ENCODE data around the gene WNT11.
A peak's percentile ranks its signal among the peaks of the same experiment; 100 is the strongest.

WNT11 gene

GRCh38 chr11:76206327-76207081, at the start of gene WNT11:
WNT11 (minus strand) TSS chr11:76206502; CDS start chr11:76206407, 95 bp downstream.
- DNase-seq = peak; percentile 71

- no peak for DNase-seq
These were observed 47.1 kb upstream of the WNT11 start for GRCh38 chr11:76253416-76253815.

- no peak for DNase-seq
These were observed 46.3 kb upstream of the WNT11 start for GRCh38 chr11:76252631-76253070.

GRCh38 chr11:76251576-76251975, 45.3 kb upstream of the WNT11 start:
- DNase-seq = no peak

- no peak for DNase-seq
These were observed 44.9 kb upstream of the WNT11 start for GRCh38 chr11:76251226-76251575.

GRCh38 chr11:76250520-76251225, 44.4 kb upstream of the WNT11 start:
- DNase-seq = no peak

GRCh38 chr11:76249195-76249741, 43.0 kb upstream of the WNT11 start:
- DNase-seq = no peak

GRCh38 chr11:76248210-76248609, 41.9 kb upstream of the WNT11 start:
- DNase-seq = peak; percentile 12

GRCh38 chr11:76247091-76247490, 40.8 kb upstream of the WNT11 start:
- no peak for DNase-seq

GRCh38 chr11:76246271-76246933, 40.1 kb upstream of the WNT11 start:
- DNase-seq = no peak

GRCh38 chr11:76245720-76246119, 39.4 kb upstream of the WNT11 start:
- no peak for DNase-seq

GRCh38 chr11:76244316-76244851, 38.1 kb upstream of the WNT11 start:
- DNase-seq = no peak

GRCh38 chr11:76243957-76244285, 37.6 kb upstream of the WNT11 start:
- DNase-seq = no peak

- DNase-seq = no peak
These were observed 37.1 kb upstream of the WNT11 start for GRCh38 chr11:76243193-76243956.

GRCh38 chr11:76242004-76242779, 35.9 kb upstream of the WNT11 start:
- DNase-seq = no peak

GRCh38 chr11:76241243-76242000, 35.1 kb upstream of the WNT11 start:
- DNase-seq = no peak

GRCh38 chr11:76240666-76241065, 34.4 kb upstream of the WNT11 start:
- no peak for DNase-seq

GRCh38 chr11:76240161-76240540, 33.8 kb upstream of the WNT11 start:
- DNase-seq = no peak

- DNase-seq = no peak
These were observed 33.3 kb upstream of the WNT11 start for GRCh38 chr11:76239483-76240160.

- DNase-seq = no peak
These were observed 32.2 kb upstream of the WNT11 start for GRCh38 chr11:76238551-76238950.

- DNase-seq = peak; percentile 61
These were observed 31.6 kb upstream of the WNT11 start for GRCh38 chr11:76237914-76238313.
